K562 (cell line): ENCODE data around the gene NAT14. TPM values are rescaled to one million over a fixed set of nuclear protein-coding genes. Genes with fewer than 3 reads are reported as not detected.

Experiments used
- ATAC-seq: fragments of 200-7000 bp; cut with Tn5 transposase; 3 replicates; pipeline ENCODE4 v1.9.1; 2020; ENCODE audit warnings: moderate library complexity
- BruUV-seq: library from RNA; stranded (reverse); fragments of 400-500 nt; replicated peaks from 2 replicates; lab custom pipeline; 2021; lab: Mats Ljungman, UMichigan
- CTCF ChIA-PET: fragments of 300-600 bp; formaldehyde crosslinking; extraction: SDS; loops from one replicate; lab custom pipeline; 2021; ENCODE audit warnings: low intra/inter-chr PET ratio; lab: Yijun Ruan, JAX
- POLR2A ChIA-PET: fragments of 300-600, 350-650 bp; sonication (Branson Sonifier 250); formaldehyde crosslinking; extraction: SDS; loops from one replicate; lab custom pipeline; 2021; ENCODE audit warnings: antibody characterized with exemption, inconsistent platforms; lab: Yijun Ruan, JAX
- DNase-seq, 4 experiments: peaks; one replicate each; pipeline versions ENCODE4 v3.0.0 to v3.0.0-alpha.2; 2011 to 2018; ENCODE audit warnings: low spot score in 3 of 4, mixed read lengths in 3 of 4; ENCODE audit errors: extremely low read depth in 1 of 4
- FAIRE-seq: peaks from 2 replicates; lab custom pipeline; 2011; peaks lifted over from hg19 to GRCh38; lab: Jason Lieb, UNC
- H2AFZ ChIP-seq: 2 replicates; pipeline ENCODE4 v1.6.0; 2011; ENCODE audit warnings: low read depth, low read length, control low read depth, inconsistent platforms
- H3K27ac ChIP-seq: fragments of 200-600 bp; 3 replicates; pipeline ENCODE4 v1.8.0; 2011; ENCODE audit warnings: low read depth, mild to moderate bottlenecking, control low read depth, inconsistent platforms, low read length, moderate library complexity, mixed read lengths; ENCODE audit errors: extremely low read depth
- H3K27me3 ChIP-seq, 2 experiments: fragments of 300-600 bp in 1 of 2; 2 replicates in 1 of 2; 3 replicates in 1 of 2; pipeline versions ENCODE4 v1.6.0 to v1.8.0; 2011; ENCODE audit warnings: inconsistent platforms in 2 of 2, low read length in 2 of 2, mild to moderate bottlenecking in 1 of 2, mixed read lengths in 1 of 2, moderate library complexity in 1 of 2; ENCODE audit not compliant: control insufficient read depth in 2 of 2, insufficient read depth in 2 of 2
- H3K36me3 ChIP-seq: fragments of 300-600 bp; 3 replicates; pipeline ENCODE4 v1.8.0; 2011; ENCODE audit warnings: mild to moderate bottlenecking, low read length, inconsistent platforms; ENCODE audit not compliant: control insufficient read depth, insufficient read depth
- H3K4me1 ChIP-seq, 2 experiments: fragments of 200-600 bp in 1 of 2; replicated peaks in 1 of 2; 2 replicates in 1 of 2; 3 replicates in 1 of 2; pipeline versions ENCODE4 v1.5.1 to v1.8.0; 2011; ENCODE audit warnings: inconsistent platforms in 2 of 2, low read length in 2 of 2, mild to moderate bottlenecking in 1 of 2, mixed read lengths in 1 of 2, moderate library complexity in 1 of 2; ENCODE audit not compliant: control insufficient read depth in 2 of 2, insufficient read depth in 2 of 2
- H3K4me2 ChIP-seq: 2 replicates; pipeline ENCODE4 v1.6.1; 2011; ENCODE audit warnings: low read length, control low read depth, inconsistent platforms, mixed read lengths; ENCODE audit not compliant: insufficient read depth
- H3K4me3 ChIP-seq: fragments of 200-600 bp; sonication (generic), shearing (Covaris generic); 2 replicates; pipeline ENCODE4 v1.5.1; 2016; ENCODE audit warnings: control low read depth, inconsistent platforms
- H3K79me2 ChIP-seq: fragments of 200-600 bp; 3 replicates; pipeline ENCODE4 v1.8.0; 2011; ENCODE audit warnings: low read length, inconsistent platforms; ENCODE audit not compliant: control insufficient read depth, insufficient read depth
- H3K9ac ChIP-seq, 2 experiments: 2 replicates each; pipeline versions ENCODE4 v1.6.0 to v1.6.1; 2011; ENCODE audit warnings: low read depth in 2 of 2, low read length in 2 of 2, control low read depth in 1 of 2, inconsistent platforms in 1 of 2, mild to moderate bottlenecking in 1 of 2, mixed read lengths in 1 of 2; ENCODE audit not compliant: insufficient read depth in 1 of 2
- H3K9me1 ChIP-seq: one replicate; pipeline ENCODE4 v1.6.0; 2011; ENCODE audit warnings: inconsistent platforms, mild to moderate bottlenecking, low read length, moderate library complexity; ENCODE audit not compliant: control insufficient read depth, insufficient read depth
- H3K9me3 ChIP-seq: replicated peaks from 2 replicates; pipeline ENCODE4 v1.5.1; 2011; ENCODE audit warnings: low read depth, low read length, inconsistent platforms; ENCODE audit not compliant: control insufficient read depth, insufficient read depth
- H4K20me1 ChIP-seq: replicated peaks from 2 replicates; pipeline ENCODE4 v1.6.1; 2011; ENCODE audit warnings: low read length, inconsistent platforms, mixed read lengths; ENCODE audit not compliant: control insufficient read depth, insufficient read depth
- RERE ChIP-seq: sonication (generic); formaldehyde crosslinking; IDR thresholded peaks from 2 replicates; pipeline ENCODE4 v1.8.0; 2023; ENCODE audit warnings: missing genetic modification reagents, mild to moderate bottlenecking, borderline replicate concordance
- TFAP4 ChIP-seq: sonication (generic); formaldehyde crosslinking; IDR thresholded peaks from 2 replicates; pipeline ENCODE4 v1.8.0; 2022; ENCODE audit warnings: missing genetic modification reagents, mild to moderate bottlenecking, moderate library complexity, borderline replicate concordance
- whole genome bisulfite sequencing: fragments of 100-300 bp; shearing (Covaris generic); methylation state at CpG from one replicate; pipeline ENCODE4 v1.1.6; 2016; ENCODE audit warnings: low coverage, mixed read lengths; ENCODE audit not compliant: insufficient coverage; ENCODE audit errors: missing lambda C conversion rate; 5-methylcytosine and 5-hydroxymethylcytosine counted together
- in situ Hi-C: fragments of 300-500 bp; cut with MboI; formaldehyde crosslinking; loops from 4 replicates; pipeline ENCODE4 v1.15.0; 2018; ENCODE audit warnings: inconsistent platforms, mixed read lengths
- intact Hi-C: fragments of 100-400 bp; cut with micrococcal nuclease; formaldehyde crosslinking; loops from 2 replicates; pipeline ENCODE4 v1.14.2; 2022
- polyA plus RNA-seq, 8 experiments: library from polyadenylated mRNA; depleted of rRNA in 4 of 8; stranded (reverse) in 5 of 8; unstranded in 3 of 8; fragments of >200 nt; fragmentation: Nextera tagmentation in 2 of 8; fragmentation: Illumina TruSeq in 1 of 8; extraction: Ambion mirVana in 2 of 8; extraction: Trizol in 1 of 8; gene quantifications; 2 replicates each; pipeline versions ENCODE4 v1.2.1 to v1.2.3, GENCODE V29; 2011 to 2014; ENCODE audit warnings: inconsistent platforms in 1 of 8, missing spikeins in 1 of 8
- total RNA-seq, 7 experiments: library from RNA; depleted of rRNA in 6 of 7; stranded (reverse); fragments of >200 nt in 6 of 7; fragmentation: Illumina TruSeq in 2 of 7; extraction: Trizol in 2 of 7; gene quantifications; 2 replicates each; pipeline versions ENCODE4 v1.2.1 to v1.2.3, GENCODE V29; 2011 to 2021; ENCODE audit warnings: low replicate concordance in 1 of 7

The NAT14 gene
- total and polyA plus RNA-seq, 9 of the 15 experiments (the other 6 are each of a cell fraction or from before 2014, with no cell fraction given): 2.4 to 77.0 (median 26.7) TPM

DNA sequence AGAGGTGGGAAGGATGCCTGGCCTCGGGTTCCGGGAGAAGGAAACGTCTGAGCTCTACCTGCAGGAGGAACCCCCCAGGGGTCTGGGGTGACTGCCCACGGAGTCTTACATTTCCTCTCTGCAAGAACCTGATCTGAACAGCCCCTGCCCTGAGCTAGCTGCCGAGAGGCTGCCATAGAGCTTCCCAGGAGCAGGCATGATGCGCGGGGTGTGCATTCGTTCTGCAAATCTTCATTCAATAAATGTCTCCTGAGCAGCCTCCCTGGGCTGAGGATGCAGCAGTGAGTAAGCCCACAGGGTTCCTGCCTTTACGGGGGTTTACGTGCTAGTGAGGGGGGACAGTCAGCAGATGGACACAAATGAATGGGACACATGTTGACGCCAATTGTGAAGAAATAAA is 40.3 kb upstream of the NAT14 start:
- no peak overlapping the region for H3K27ac ChIP-seq
- POLR2A ChIA-PET: interaction anchor here (0.9 to 1.3 kb wide), 3 partner anchors 8 to 105 kb away, joined by 3 to 5 read pairs (median 4); partner anchors contain the start of gene KMT5C
- H3K4me2 ChIP-seq: no peak overlapping the region
- no peaks in the 10 kb centered on the region for H3K36me3 ChIP-seq
- H3K79me2 ChIP-seq: no peaks in the 10 kb centered on the region
- no peak overlapping the region for H3K9ac ChIP-seq
- H3K4me3 ChIP-seq: no peak overlapping the region
- no peaks in the 10 kb centered on the region for H4K20me1 ChIP-seq
- DNase-seq: no peak
- H2AFZ ChIP-seq: no peak overlapping the region
- in situ Hi-C loops (loop anchor here (25.0 kb wide), 1 partner anchor 782 kb away; the partner anchor contains the start of gene LILRB4), intact Hi-C loops (no loop called here)
- no peak for ATAC-seq
- no peaks in the 10 kb centered on the region for H3K9me1 ChIP-seq
- H3K4me1 ChIP-seq: peaks cover 21 to 72% of the 10 kb centered on the region in 2 experiments
- CTCF ChIA-PET: no interaction called here
- no peak for FAIRE-seq
- H3K27me3 ChIP-seq: peaks cover 6 to 32% of the 10 kb centered on the region in 2 experiments
- no peak for TF ChIP-seq RERE (CRISPR knock-in tag)
- TF ChIP-seq TFAP4: peak; percentile 14; the same call in 1 of the 2 replicates
- BruUV-seq: no TSS peak
- 20% methylated on average over 11 of the region's 11 CpGs for WGBS
- no peaks in the 10 kb centered on the region for H3K9me3 ChIP-seq
